ENCODE measurements around the gene SMAD2.

The SMAD2 gene

GRCh38 chr18:47817795-47818077 is 112.7 kb downstream of the SMAD2 start:
- no peak overlapping the region for H3K4me2 ChIP-seq (ENCODE audit: low read length)
- no peak overlapping the region for H2AFZ ChIP-seq (ENCODE audit: low read depth, low read length)
- no peaks in the 10 kb centered on the region for H3K27me3 ChIP-seq (ENCODE audit: low read depth, low read length)
- H3K27ac ChIP-seq (ENCODE audit: low read length) = no peak overlapping the region
- H3K79me2 ChIP-seq (ENCODE audit: low read length) = no peaks in the 10 kb centered on the region
- no peak for TF ChIP-seq EZH2phosphoT487 (IDR thresholded peaks at IDR 0.05; ENCODE audit: low read depth)
- no peaks in the 10 kb centered on the region for H4K20me1 ChIP-seq (ENCODE audit: insufficient read depth, low read length)
- no peak overlapping the region for H3K9ac ChIP-seq (ENCODE audit: low read length)
- H3K9me3 ChIP-seq (ENCODE audit: insufficient read depth, low read length) = no peaks in the 10 kb centered on the region
- H3K36me3 ChIP-seq (replicated peaks; ENCODE audit: low read depth, low read length) = no peaks in the 10 kb centered on the region
- H3K4me3 ChIP-seq (ENCODE audit: low read length) = no peak overlapping the region
- no peaks in the 10 kb centered on the region for H3K4me1 ChIP-seq (ENCODE audit: low read length)

- Histone ChIP-seq H3K9me3 (ENCODE audit: insufficient read depth, low read length) (no peaks in the 10 kb centered on the region), H3K27me3 (ENCODE audit: low read depth, low read length) (no peaks in the 10 kb centered on the region), H3K4me3 (ENCODE audit: low read length) (no peak overlapping the region), H3K9ac (ENCODE audit: low read length) (no peak overlapping the region), H3K4me1 (ENCODE audit: low read length) (no peaks in the 10 kb centered on the region), H4K20me1 (ENCODE audit: insufficient read depth, low read length) (no peaks in the 10 kb centered on the region), H3K27ac (ENCODE audit: low read length) (no peak overlapping the region), H3K79me2 (ENCODE audit: low read length) (no peaks in the 10 kb centered on the region), H3K4me2 (ENCODE audit: low read length) (no peak overlapping the region), H3K36me3 (replicated peaks; ENCODE audit: low read depth, low read length) (no peaks in the 10 kb centered on the region), H2AFZ (ENCODE audit: low read depth, low read length) (no peak overlapping the region)
- TF ChIP-seq, protein P1, sequence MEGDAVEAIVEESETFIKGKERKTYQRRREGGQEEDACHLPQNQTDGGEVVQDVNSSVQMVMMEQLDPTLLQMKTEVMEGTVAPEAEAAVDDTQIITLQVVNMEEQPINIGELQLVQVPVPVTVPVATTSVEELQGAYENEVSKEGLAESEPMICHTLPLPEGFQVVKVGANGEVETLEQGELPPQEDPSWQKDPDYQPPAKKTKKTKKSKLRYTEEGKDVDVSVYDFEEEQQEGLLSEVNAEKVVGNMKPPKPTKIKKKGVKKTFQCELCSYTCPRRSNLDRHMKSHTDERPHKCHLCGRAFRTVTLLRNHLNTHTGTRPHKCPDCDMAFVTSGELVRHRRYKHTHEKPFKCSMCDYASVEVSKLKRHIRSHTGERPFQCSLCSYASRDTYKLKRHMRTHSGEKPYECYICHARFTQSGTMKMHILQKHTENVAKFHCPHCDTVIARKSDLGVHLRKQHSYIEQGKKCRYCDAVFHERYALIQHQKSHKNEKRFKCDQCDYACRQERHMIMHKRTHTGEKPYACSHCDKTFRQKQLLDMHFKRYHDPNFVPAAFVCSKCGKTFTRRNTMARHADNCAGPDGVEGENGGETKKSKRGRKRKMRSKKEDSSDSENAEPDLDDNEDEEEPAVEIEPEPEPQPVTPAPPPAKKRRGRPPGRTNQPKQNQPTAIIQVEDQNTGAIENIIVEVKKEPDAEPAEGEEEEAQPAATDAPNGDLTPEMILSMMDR (IDR thresholded peaks at IDR 0.05; ENCODE audit: low read depth, low read length) = no peak
- TF ChIP-seq EZH2phosphoT487 (IDR thresholded peaks at IDR 0.05; ENCODE audit: low read depth) = no peak
Observed at GRCh38 chr18:47817017-47817794, 113.3 kb downstream of the SMAD2 start.

DNA sequence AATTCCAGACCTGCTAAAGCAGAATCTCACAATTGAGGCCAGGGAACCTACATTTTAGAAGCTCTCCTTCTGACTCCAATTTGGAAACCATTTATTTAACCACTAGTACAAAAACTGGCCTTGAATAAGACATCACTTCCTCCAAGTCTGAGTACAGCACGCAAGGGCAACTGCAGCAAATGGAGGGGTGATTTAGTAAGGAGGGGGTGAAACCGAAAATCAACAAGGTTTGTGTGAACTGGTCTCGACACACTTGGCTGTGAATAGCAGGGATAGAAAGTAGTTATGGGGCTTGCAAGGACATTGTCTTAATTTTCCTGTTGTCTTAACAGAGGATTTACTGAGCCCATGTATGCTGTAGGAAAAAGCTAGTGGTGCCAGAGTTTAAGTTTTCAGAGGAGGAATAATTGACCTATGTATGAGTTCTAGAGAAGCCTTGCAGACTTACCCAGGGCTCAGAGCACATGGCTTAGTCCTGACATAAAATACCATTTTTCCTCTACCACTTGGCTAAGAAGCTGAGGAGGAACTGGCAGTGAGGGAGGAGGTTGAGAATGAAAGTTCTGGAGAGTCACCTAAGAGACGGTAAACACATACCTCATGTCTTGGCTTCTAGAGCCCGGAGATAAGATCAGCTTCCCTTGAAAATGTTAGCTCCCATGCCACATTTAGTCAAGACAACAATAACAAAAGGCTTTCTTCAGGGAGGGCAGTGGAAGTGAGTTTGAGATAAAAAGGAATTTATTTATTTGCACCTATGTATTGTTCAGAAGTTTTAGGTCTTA is 114.8 kb downstream of the SMAD2 start:
- no peaks in the 10 kb centered on the region for H3K36me3 ChIP-seq (replicated peaks; ENCODE audit: low read depth, low read length)
- no peaks in the 10 kb centered on the region for H3K79me2 ChIP-seq (ENCODE audit: low read length)
- H3K9ac ChIP-seq (ENCODE audit: low read length) = no peak overlapping the region
- no peak overlapping the region for H2AFZ ChIP-seq (ENCODE audit: low read depth, low read length)
- H3K27ac ChIP-seq (ENCODE audit: low read length) = no peak overlapping the region
- H3K4me2 ChIP-seq (ENCODE audit: low read length) = no peak overlapping the region
- no peak overlapping the region for H3K4me3 ChIP-seq (ENCODE audit: low read length)
- H3K27me3 ChIP-seq (ENCODE audit: low read depth, low read length) = no peaks in the 10 kb centered on the region
- no peaks in the 10 kb centered on the region for H3K9me3 ChIP-seq (ENCODE audit: insufficient read depth, low read length)
- TF ChIP-seq, protein P1 (IDR thresholded peaks at IDR 0.05; ENCODE audit: low read depth, low read length) = no peak
- no peak for TF ChIP-seq EZH2phosphoT487 (IDR thresholded peaks at IDR 0.05; ENCODE audit: low read depth)
- no peaks in the 10 kb centered on the region for H3K4me1 ChIP-seq (ENCODE audit: low read length)
- no peaks in the 10 kb centered on the region for H4K20me1 ChIP-seq (ENCODE audit: insufficient read depth, low read length)

- Histone ChIP-seq H2AFZ (ENCODE audit: low read depth, low read length) (no peak overlapping the region), H3K9me3 (ENCODE audit: insufficient read depth, low read length) (no peaks in the 10 kb centered on the region), H3K79me2 (ENCODE audit: low read length) (no peaks in the 10 kb centered on the region), H3K4me3 (ENCODE audit: low read length) (no peak overlapping the region), H3K4me1 (ENCODE audit: low read length) (no peaks in the 10 kb centered on the region), H3K27ac (ENCODE audit: low read length) (no peak overlapping the region), H3K27me3 (ENCODE audit: low read depth, low read length) (no peaks in the 10 kb centered on the region), H3K4me2 (ENCODE audit: low read length) (no peak overlapping the region), H4K20me1 (ENCODE audit: insufficient read depth, low read length) (no peaks in the 10 kb centered on the region), H3K36me3 (replicated peaks; ENCODE audit: low read depth, low read length) (no peaks in the 10 kb centered on the region), H3K9ac (ENCODE audit: low read length) (no peak overlapping the region)
- TF ChIP-seq EZH2phosphoT487 (IDR thresholded peaks at IDR 0.05; ENCODE audit: low read depth) = no peak
- TF ChIP-seq, protein P1 (IDR thresholded peaks at IDR 0.05; ENCODE audit: low read depth, low read length) = no peak
Observed at GRCh38 chr18:47809420-47809819, 121.0 kb downstream of the SMAD2 start.
